Fibroblast of mammary gland (primary cell): ENCODE results near the gene MEF2C.

Source experiments
- DNase-seq: peaks from one replicate; pipeline ENCODE4 v3.0.0-alpha.2; 2010; ENCODE audit warnings: low read depth
- H3K4me3 ChIP-seq: 2 replicates; pipeline ENCODE4 v1.5.1; 2011; ENCODE audit warnings: low read depth, mild to moderate bottlenecking, low read length, moderate library complexity; ENCODE audit not compliant: control insufficient read depth
- CTCF ChIP-seq: conservative IDR thresholded peaks from 2 replicates; pipeline ENCODE4 v1.5.1; 2011; ENCODE audit warnings: low read depth, low read length, inconsistent platforms; ENCODE audit not compliant: control insufficient read depth, insufficient read depth

The MEF2C gene

GRCh38 chr5:88883059-88883835, at the start of gene MEF2C:
Gene MEF2C (minus strand): TSS chr5:88883184. CDS start chr5:88823788, 59,396 bp downstream.
- DNase-seq: peak; percentile 89
- peak within 1 kb of the TSS; percentile 69 for H3K4me3 ChIP-seq
- no peak for TF ChIP-seq CTCF

- TF ChIP-seq CTCF: no peak
- no peak for DNase-seq
- H3K4me3 ChIP-seq: no peak overlapping the region
These were observed 49.6 kb upstream of the MEF2C start for GRCh38 chr5:88932541-88932940.

- no peak for DNase-seq
- TF ChIP-seq CTCF: no peak
- H3K4me3 ChIP-seq: no peak overlapping the region
These were observed 47.4 kb upstream of the MEF2C start for GRCh38 chr5:88930335-88930734.

GRCh38 chr5:88929385-88929784, 46.4 kb upstream of the MEF2C start:
- no peak for TF ChIP-seq CTCF
- DNase-seq: no peak
- no peak overlapping the region for H3K4me3 ChIP-seq

GRCh38 chr5:88926774-88927173, 43.8 kb upstream of the MEF2C start:
- no peak for TF ChIP-seq CTCF
- H3K4me3 ChIP-seq: no peak overlapping the region
- no peak for DNase-seq

GRCh38 chr5:88925692-88926490, 42.9 kb upstream of the MEF2C start:
- no peak for TF ChIP-seq CTCF
- no peak overlapping the region for H3K4me3 ChIP-seq
- DNase-seq: peak; percentile 33
